Tibial nerve (tissue), 4 donors: ENCODE results near the gene FAM222B. TPM values are rescaled to one million over a fixed set of nuclear protein-coding genes. Genes with fewer than 3 reads are reported as not detected.
A peak's percentile ranks its signal among the peaks of the same experiment; 100 is the strongest.

ENCODE experiments used
- DNase-seq, 2 donors: peaks; one replicate each; pipeline ENCODE4 v3.0.0-alpha.2; 2019; ENCODE audit warnings: low spot score in 2 of 2
- H3K27ac ChIP-seq, 4 donors: fragments of 200-600 bp; sonication (generic) in 3 of 4; one replicate each; pipeline ENCODE4 v1.5.1; 2017 to 2019; ENCODE audit warnings: mild to moderate bottlenecking in 1 of 4
- H3K27me3 ChIP-seq, 2 donors: fragments of 200-600 bp; sonication (generic) in 1 of 2; one replicate each; pipeline versions ENCODE4 v1.5.1 to v1.6.0; 2017 to 2019
- H3K36me3 ChIP-seq, 3 donors: fragments of 200-600 bp; sonication (generic); one replicate each; pipeline ENCODE4 v1.5.1; 2018 to 2019
- H3K4me1 ChIP-seq, 4 donors: fragments of 200-600 bp; sonication (generic) in 3 of 4; one replicate each; pipeline ENCODE4 v1.5.1; 2017 to 2019
- H3K4me3 ChIP-seq, 4 donors: fragments of 200-600 bp; sonication (generic) in 3 of 4; one replicate each; pipeline ENCODE4 v1.5.1; 2017 to 2019; ENCODE audit warnings: mild to moderate bottlenecking in 1 of 4, moderate library complexity in 1 of 4
- H3K9me3 ChIP-seq, 4 donors: fragments of 200-600 bp; sonication (generic) in 3 of 4; one replicate each; pipeline ENCODE4 v1.5.1; 2017 to 2019
- EP300 ChIP-seq, 2 donors: sonication (generic); formaldehyde crosslinking; IDR thresholded peaks; one replicate each; pipeline ENCODE4 v1.6.1; 2017; ENCODE audit warnings: antibody characterized with exemption in 2 of 2, mild to moderate bottlenecking in 1 of 2
- POLR2A ChIP-seq, 2 donors: fragments of 450-650 bp; IDR thresholded peaks; one replicate each; pipeline ENCODE4 v1.6.1; 2017; ENCODE audit warnings: antibody characterized with exemption in 2 of 2, mild to moderate bottlenecking in 2 of 2, moderate library complexity in 2 of 2
- WGBS, 2 donors: methylation state at CpG; one replicate each; pipeline ENCODE4 v1.1.5; 2018; 5-methylcytosine and 5-hydroxymethylcytosine counted together
- total RNA-seq, 4 donors: library from RNA; depleted of rRNA; stranded (reverse); fragments of >200 nt; gene quantifications; one replicate each; pipeline ENCODE4 v1.1.0, GENCODE V29; 2016
- TF ChIP-seq, protein P1 (sequence below), 5 experiments: fragments of 200-600 bp in 3 of 5; fragments of 450-650 bp in 2 of 5; sonication (generic) in 3 of 5; IDR thresholded peaks; one replicate each; pipeline ENCODE4 v1.5.1; 2016 to 2019; ENCODE audit warnings: antibody characterized with exemption in 5 of 5, mild to moderate bottlenecking in 3 of 5, moderate library complexity in 2 of 5

FAM222B gene
- total RNA-seq, 4 donors from 2014 or later = 6.1 to 17.1 (median 11.4) TPM

DNA sequence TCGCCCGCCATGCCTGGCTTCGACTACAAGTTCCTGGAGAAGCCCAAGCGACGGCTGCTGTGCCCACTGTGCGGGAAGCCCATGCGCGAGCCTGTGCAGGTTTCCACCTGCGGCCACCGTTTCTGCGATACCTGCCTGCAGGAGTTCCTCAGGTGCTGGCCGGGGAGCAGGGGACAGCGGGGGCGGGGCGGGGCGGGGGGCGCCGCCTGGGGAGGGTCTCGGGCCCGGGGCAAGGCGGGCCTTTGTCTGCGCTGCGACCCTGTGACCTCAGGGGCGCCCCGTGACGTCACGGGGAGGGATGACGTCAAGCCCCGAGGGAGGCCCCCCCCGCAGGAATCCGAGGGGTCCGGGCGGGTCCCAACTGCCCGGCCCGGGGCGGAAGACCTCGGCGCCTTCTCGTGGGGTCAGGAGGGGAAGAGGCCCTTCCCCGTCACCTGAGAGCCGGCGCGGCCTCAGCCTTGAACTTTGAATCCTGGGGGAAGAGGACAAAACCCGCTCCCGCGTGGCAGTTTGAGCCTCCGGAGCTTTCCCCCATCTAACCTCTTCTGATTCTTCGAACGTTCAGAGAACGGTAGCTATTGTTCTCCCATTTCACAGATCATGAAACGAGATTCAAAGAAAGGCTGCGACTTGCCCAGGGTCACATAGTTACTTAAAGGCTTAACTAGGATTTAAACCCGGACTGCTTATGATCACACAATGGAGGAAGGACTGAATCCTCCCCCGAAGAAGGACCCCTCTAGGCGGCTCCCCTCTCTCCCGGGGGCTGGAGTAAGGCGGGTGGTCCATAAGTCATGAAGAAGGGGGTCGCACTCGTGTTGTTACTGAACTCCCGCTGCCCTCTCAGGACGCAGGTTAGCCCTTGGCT, 98.3 kb downstream of the FAM222B start:
- no peaks in the 10 kb centered on the region for H3K27me3 ChIP-seq
- 1 to 2% methylated on average over 22 to 53 of the region's 61 CpGs for WGBS, 2 donors
- DNase-seq = peak in 1 of 2 donors; percentile 54
- H3K4me3 ChIP-seq = peak overlapping the region; percentile 63 to 89 (median 86)
- peak overlapping the region; percentile 93 to 100 (median 98) for H3K27ac ChIP-seq
- H3K36me3 ChIP-seq = peaks cover 0 to 23% (median 0%) of the 10 kb centered on the region in 3 donors
- no peaks in the 10 kb centered on the region for H3K9me3 ChIP-seq
- peak in 1 of 2 donors; percentile 63 for TF ChIP-seq EP300 (IDR thresholded peaks at IDR 0.05)
- TF ChIP-seq, protein P1, sequence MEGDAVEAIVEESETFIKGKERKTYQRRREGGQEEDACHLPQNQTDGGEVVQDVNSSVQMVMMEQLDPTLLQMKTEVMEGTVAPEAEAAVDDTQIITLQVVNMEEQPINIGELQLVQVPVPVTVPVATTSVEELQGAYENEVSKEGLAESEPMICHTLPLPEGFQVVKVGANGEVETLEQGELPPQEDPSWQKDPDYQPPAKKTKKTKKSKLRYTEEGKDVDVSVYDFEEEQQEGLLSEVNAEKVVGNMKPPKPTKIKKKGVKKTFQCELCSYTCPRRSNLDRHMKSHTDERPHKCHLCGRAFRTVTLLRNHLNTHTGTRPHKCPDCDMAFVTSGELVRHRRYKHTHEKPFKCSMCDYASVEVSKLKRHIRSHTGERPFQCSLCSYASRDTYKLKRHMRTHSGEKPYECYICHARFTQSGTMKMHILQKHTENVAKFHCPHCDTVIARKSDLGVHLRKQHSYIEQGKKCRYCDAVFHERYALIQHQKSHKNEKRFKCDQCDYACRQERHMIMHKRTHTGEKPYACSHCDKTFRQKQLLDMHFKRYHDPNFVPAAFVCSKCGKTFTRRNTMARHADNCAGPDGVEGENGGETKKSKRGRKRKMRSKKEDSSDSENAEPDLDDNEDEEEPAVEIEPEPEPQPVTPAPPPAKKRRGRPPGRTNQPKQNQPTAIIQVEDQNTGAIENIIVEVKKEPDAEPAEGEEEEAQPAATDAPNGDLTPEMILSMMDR (IDR thresholded peaks at IDR 0.05) = no peak
- peaks cover 0 to 72% (median 38%) of the 10 kb centered on the region in 4 donors for H3K4me1 ChIP-seq

DNA sequence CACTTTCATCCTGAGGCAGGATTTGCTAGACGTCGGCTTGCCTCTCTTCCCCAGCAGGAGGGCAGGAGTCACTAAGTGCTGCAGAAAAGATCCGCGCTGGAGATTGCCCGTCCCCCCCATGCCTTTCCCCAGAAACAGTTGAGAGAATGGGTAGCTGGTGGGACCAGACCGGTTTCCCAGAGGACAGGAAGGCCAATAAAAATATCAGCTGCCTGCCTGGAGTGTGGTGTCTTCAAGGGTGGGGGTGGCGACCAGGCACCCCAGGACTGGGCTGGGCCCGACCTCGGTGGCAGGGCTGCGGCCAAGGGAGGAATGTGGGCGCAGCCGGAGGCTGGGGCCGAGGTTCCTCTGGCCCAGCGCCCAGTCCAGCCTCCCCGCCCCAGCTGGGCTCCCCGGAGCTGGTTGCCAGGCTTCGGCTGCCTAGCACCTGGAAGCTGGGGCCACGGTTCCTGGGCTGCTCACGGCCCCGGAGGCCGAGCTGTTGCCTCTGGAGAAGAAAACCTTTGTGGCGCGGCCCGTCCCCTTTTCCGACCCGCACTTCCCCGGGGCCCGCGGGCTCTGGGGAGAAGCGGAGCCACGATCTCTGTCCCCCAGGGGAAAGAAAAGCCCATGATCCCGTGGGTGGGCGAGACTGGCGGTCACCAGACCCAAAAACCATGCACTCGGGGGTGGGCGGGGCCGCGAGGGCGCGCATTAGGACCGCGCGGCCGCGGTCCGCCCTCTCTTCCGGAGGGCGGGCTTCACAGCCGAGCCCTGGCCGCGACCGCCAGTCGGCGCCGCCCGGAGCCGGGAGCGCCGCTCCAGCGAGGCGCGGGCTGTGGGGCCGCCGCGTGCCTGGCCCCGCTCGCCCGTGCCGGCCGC, 99.1 kb downstream of the FAM222B start, which contains the start of gene TRAF4:
Gene TRAF4, plus strand, starts transcription at position 769 of the 861 bp plus-strand sequence. CDS start 102 bp downstream, outside the sequence.
- WGBS, 2 donors = 1 to 2% methylated on average over 27 to 29 of the region's 70 CpGs
- TF ChIP-seq EP300 (IDR thresholded peaks at IDR 0.05) (no peak), POLR2A (IDR thresholded peaks at IDR 0.05) (peak; percentile 100)
- TF ChIP-seq, protein P1 (IDR thresholded peaks at IDR 0.05) = peak; percentile 17 to 80 (median 38)

DNA sequence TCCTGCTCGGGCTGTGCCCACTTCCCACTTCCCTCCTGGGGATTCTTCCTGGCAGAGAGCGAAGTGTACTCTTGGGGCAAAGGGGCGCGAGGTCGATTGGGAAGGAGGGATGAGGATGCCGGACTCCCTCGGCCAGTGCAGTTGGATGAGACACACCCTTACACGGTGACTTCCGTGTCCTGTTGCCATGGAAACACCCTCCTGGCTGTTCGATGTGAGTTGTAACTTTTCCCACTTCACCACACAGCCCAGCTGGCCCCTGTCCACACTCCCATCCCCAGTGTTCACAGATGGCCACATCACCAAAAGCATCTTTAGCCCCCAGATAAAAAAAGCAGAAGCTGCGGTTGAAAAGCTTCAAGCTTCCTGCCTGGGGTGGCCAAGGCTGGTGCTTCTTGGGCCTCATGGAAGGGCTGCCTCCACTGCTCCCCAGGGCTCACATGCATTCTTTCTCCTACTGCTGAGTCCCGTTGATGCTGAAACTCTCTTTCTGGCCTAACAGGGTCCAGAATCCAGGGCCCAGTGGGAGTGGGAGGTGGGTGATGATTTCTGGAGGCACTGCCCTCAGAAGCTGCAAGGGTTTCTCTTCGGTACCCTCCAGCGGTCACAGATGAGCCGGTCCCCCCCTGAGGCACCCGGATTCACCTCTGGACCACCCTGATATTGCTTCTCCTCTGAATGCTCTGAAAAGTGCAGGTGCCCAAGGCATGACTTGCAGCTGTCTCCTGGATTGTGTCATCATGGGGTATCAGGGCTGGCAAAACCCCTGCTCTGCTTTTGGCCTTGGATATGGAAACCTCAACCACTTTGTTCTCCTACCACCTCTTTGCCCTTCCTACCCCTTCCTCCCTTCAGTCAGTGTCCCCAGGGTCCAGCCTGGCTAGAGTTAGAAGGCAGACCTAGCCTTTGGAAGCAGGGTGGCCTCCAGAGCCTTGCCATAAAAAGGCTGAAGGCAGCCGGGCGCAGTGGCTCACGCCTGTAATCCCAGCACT, 100.9 kb downstream of the FAM222B start:
- TF ChIP-seq EP300 (IDR thresholded peaks at IDR 0.05) = no peak
- TF ChIP-seq, protein P1 (IDR thresholded peaks at IDR 0.05) = no peak
- TF ChIP-seq POLR2A (IDR thresholded peaks at IDR 0.05) = no peak
- DNase-seq = no peak
- 69 to 76% methylated on average over 18 to 19 of the region's 19 CpGs for WGBS, 2 donors

More for the DNA sequence above, 99.1 kb downstream of the FAM222B start, which contains the start of gene TRAF4:
- Histone ChIP-seq H3K27ac (peak within 1 kb of the TSS; percentile 93 to 100 (median 98)), H3K36me3 (peaks cover 0 to 15% (median 0%) of the 10 kb centered on the region in 3 donors), H3K4me1 (peaks cover 0 to 63% (median 38%) of the 10 kb centered on the region in 4 donors), H3K9me3 (no peaks in the 10 kb centered on the region), H3K27me3 (no peaks in the 10 kb centered on the region), H3K4me3 (peak within 1 kb of the TSS; percentile 63 to 89 (median 86))
- DNase-seq = peak; percentile 72 to 73

DNA sequence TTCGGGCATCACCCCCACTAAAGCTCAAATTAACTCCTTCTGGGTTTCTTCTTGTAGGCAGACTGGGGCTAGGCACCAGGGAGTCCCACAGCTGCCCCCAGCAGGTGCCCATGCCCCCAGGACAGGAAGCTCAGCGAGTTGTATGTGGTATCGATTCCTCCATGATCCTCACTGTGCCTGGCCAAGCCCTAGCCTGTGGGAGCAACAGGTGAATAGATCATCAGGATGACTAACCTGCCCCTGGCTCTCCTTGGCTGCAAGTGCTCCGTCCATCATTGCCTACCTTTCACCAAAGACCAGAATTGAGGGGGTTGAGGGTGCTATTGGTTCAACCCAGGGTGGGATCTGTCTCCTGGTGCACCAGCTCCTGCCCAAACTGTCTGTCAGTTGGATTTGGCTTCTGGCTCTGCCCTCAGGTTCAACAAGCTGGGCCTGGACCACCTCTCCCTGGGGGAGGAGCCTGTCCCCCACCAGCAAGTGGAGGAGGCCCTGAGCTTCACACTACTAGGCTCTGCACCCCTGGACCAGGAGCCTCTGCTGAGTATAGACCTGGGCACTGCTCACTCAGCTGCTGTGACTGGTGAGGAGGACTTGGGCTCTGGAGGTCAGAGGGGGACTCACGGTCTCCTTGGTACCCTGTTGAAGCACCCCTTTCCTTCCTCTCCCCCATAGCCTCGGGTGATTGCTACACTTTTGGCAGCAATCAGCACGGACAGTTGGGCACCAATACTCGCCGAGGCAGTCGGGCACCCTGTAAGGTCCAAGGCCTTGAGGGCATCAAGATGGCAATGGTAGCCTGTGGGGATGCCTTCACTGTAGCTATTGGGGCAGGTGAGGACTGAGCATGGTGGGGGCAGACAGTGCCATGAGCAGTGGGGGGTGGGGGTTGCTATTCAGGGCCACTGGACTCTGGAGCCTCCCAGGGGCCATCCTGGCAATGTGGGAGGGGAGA, 101.9 kb downstream of the FAM222B start:
- WGBS, 2 donors = 72 to 89% methylated on average over 9 to 10 of the region's 10 CpGs
- DNase-seq = no peak
- H3K4me1 ChIP-seq = peaks cover 0 to 35% (median 19%) of the 10 kb centered on the region in 4 donors
- no peaks in the 10 kb centered on the region for H3K9me3 ChIP-seq
- no peak overlapping the region for H3K27ac ChIP-seq
- no peak overlapping the region for H3K4me3 ChIP-seq
- peaks cover 0 to 4% (median 0%) of the 10 kb centered on the region in 3 donors for H3K36me3 ChIP-seq
- TF ChIP-seq EP300 (IDR thresholded peaks at IDR 0.05) = no peak
- no peak for TF ChIP-seq POLR2A (IDR thresholded peaks at IDR 0.05)
- TF ChIP-seq, protein P1 (IDR thresholded peaks at IDR 0.05) = no peak
- no peaks in the 10 kb centered on the region for H3K27me3 ChIP-seq

More for the DNA sequence above, 100.9 kb downstream of the FAM222B start:
- Histone ChIP-seq H3K36me3 (peaks cover 0 to 4% (median 0%) of the 10 kb centered on the region in 3 donors), H3K4me1 (peaks cover 0 to 45% (median 28%) of the 10 kb centered on the region in 4 donors), H3K9me3 (no peaks in the 10 kb centered on the region), H3K4me3 (no peak overlapping the region), H3K27ac (no peak overlapping the region), H3K27me3 (no peaks in the 10 kb centered on the region)
